Astrocyte of the cerebellum (primary cell): Measurements from ENCODE around the gene NEUROG1.

ENCODE experiments used
- DNase-seq: peaks from one replicate; pipeline ENCODE4 v3.0.0-alpha.2; 2011; ENCODE audit warnings: low read depth
- H3K4me3 ChIP-seq: 2 replicates; pipeline ENCODE4 v1.5.1; 2011; ENCODE audit warnings: mild to moderate bottlenecking, low read depth, low read length, moderate library complexity
- CTCF ChIP-seq: IDR thresholded peaks from 2 replicates; pipeline ENCODE4 v1.5.1; 2012; ENCODE audit warnings: low read length, low read depth, moderate library complexity, mild to moderate bottlenecking; ENCODE audit errors: missing control alignments
- in situ Hi-C: cut with HindIII; loops from 2 replicates; pipeline ENCODE4 v1.10.0; 2017; ENCODE audit warnings: low sequenced_read_pairs

The NEUROG1 gene

GRCh38 chr5:135577421-135577820 lies 41.7 kb upstream of the NEUROG1 start:
- no peak for TF ChIP-seq CTCF
- peak overlapping the region; percentile 41 for H3K4me3 ChIP-seq
- no peak for DNase-seq
- in situ Hi-C loops = no loop called here

GRCh38 chr5:135576075-135576599 lies 40.4 kb upstream of the NEUROG1 start:
- DNase-seq = no peak
- no peak overlapping the region for H3K4me3 ChIP-seq
- no peak for TF ChIP-seq CTCF
- in situ Hi-C loops = no loop called here

GRCh38 chr5:135574493-135574892 lies 38.7 kb upstream of the NEUROG1 start:
- no peak overlapping the region for H3K4me3 ChIP-seq
- DNase-seq = no peak
- in situ Hi-C loops = loop anchor here (25.0 kb wide), 1 partner anchor 263 kb away; the partner anchor contains the start of gene SLC25A48
- no peak for TF ChIP-seq CTCF

GRCh38 chr5:135571902-135572301 lies 36.1 kb upstream of the NEUROG1 start:
- no peak overlapping the region for H3K4me3 ChIP-seq
- TF ChIP-seq CTCF = no peak
- in situ Hi-C loops = loop anchor here (25.0 kb wide), 1 partner anchor 265 kb away; the partner anchor contains the start of gene SLC25A48

GRCh38 chr5:135571066-135571609 lies 35.4 kb upstream of the NEUROG1 start:
- in situ Hi-C loops = loop anchor here (25.0 kb wide), 1 partner anchor 266 kb away; the partner anchor contains the start of gene SLC25A48
- H3K4me3 ChIP-seq = no peak overlapping the region
- no peak for TF ChIP-seq CTCF
- no peak for DNase-seq

More at GRCh38 chr5:135571902-135572301, 36.1 kb upstream of the NEUROG1 start:
- no peak for DNase-seq

- DNase-seq = no peak
- in situ Hi-C loops = loop anchor here (25.0 kb wide), 1 partner anchor 267 kb away; the partner anchor contains the start of gene SLC25A48
- no peak for TF ChIP-seq CTCF
- no peak overlapping the region for H3K4me3 ChIP-seq
These were observed 34.6 kb upstream of the NEUROG1 start for GRCh38 chr5:135570453-135570764.
